Kidney epithelial cell (primary cell): Measurements from ENCODE around the gene IL10. TPM values are rescaled to one million over a fixed set of nuclear protein-coding genes. Genes with fewer than 3 reads are reported as not detected.

ENCODE experiments used
- DNase-seq: peaks from one replicate; pipeline ENCODE4 v3.0.0-alpha.2; 2010; ENCODE audit warnings: low read depth
- H3K27me3 ChIP-seq: 2 replicates; pipeline ENCODE4 v1.6.0; 2011; ENCODE audit warnings: low read length; ENCODE audit not compliant: control insufficient read depth, insufficient read depth
- H3K36me3 ChIP-seq: 2 replicates; pipeline ENCODE4 v1.5.1; 2011; ENCODE audit warnings: low read length; ENCODE audit not compliant: control insufficient read depth, insufficient read depth
- H3K4me3 ChIP-seq: 2 replicates; pipeline ENCODE4 v1.5.1; 2011; ENCODE audit warnings: low read depth, mild to moderate bottlenecking, control low read depth, low read length
- total RNA-seq: library from RNA; depleted of rRNA; stranded (reverse); fragments of >200 nt; gene quantifications from 2 replicates; pipeline ENCODE4 v1.2.3, GENCODE V29; 2015
- TF ChIP-seq, protein P1 (sequence below): IDR thresholded peaks from 2 replicates; pipeline ENCODE4 v1.5.1; 2011; ENCODE audit warnings: mild to moderate bottlenecking, moderate library complexity, low read length, control low read depth, inconsistent platforms; ENCODE audit not compliant: insufficient read depth, poor library complexity, severe bottlenecking

Gene IL10
- total RNA-seq, 1 donor from 2014 or later: not detected

DNA sequence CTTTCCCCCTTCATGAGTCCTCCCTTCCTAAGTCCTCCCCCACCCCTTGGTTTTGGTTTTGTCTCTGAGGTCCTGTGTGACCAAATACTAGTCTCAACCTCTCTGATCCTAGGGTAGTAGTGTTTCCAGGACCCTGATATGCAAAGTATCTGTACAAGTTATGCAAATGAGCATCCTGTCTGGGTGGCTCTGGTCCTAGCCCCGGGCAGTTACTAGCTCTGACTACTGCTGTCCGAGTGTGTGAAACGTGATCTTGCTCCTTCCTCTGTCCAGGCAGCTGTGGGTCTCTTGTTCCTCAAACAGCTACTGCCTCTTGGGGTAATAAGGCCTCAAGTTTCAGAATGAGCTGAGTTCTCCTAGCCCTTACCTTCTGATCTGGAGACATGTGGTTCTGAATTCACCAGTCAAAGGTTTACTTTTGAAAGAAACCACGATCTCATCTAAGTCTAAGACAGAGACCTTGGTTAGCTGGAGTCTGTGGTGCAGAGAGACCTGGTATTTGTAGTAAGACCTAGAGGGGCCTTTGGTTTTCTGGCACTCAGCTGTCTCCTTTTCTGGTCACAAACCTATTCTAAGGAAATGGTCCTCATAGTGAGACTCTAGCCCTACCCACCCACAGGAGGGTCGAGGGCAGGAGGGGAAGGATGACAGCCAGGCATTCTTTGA lies 32.8 kb downstream of the IL10 start:
- no peaks in the 10 kb centered on the region for H3K27me3 ChIP-seq
- TF ChIP-seq, protein P1, sequence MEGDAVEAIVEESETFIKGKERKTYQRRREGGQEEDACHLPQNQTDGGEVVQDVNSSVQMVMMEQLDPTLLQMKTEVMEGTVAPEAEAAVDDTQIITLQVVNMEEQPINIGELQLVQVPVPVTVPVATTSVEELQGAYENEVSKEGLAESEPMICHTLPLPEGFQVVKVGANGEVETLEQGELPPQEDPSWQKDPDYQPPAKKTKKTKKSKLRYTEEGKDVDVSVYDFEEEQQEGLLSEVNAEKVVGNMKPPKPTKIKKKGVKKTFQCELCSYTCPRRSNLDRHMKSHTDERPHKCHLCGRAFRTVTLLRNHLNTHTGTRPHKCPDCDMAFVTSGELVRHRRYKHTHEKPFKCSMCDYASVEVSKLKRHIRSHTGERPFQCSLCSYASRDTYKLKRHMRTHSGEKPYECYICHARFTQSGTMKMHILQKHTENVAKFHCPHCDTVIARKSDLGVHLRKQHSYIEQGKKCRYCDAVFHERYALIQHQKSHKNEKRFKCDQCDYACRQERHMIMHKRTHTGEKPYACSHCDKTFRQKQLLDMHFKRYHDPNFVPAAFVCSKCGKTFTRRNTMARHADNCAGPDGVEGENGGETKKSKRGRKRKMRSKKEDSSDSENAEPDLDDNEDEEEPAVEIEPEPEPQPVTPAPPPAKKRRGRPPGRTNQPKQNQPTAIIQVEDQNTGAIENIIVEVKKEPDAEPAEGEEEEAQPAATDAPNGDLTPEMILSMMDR: no peak
- no peak for DNase-seq
- H3K36me3 ChIP-seq: no peaks in the 10 kb centered on the region
- H3K4me3 ChIP-seq: no peak overlapping the region

DNA sequence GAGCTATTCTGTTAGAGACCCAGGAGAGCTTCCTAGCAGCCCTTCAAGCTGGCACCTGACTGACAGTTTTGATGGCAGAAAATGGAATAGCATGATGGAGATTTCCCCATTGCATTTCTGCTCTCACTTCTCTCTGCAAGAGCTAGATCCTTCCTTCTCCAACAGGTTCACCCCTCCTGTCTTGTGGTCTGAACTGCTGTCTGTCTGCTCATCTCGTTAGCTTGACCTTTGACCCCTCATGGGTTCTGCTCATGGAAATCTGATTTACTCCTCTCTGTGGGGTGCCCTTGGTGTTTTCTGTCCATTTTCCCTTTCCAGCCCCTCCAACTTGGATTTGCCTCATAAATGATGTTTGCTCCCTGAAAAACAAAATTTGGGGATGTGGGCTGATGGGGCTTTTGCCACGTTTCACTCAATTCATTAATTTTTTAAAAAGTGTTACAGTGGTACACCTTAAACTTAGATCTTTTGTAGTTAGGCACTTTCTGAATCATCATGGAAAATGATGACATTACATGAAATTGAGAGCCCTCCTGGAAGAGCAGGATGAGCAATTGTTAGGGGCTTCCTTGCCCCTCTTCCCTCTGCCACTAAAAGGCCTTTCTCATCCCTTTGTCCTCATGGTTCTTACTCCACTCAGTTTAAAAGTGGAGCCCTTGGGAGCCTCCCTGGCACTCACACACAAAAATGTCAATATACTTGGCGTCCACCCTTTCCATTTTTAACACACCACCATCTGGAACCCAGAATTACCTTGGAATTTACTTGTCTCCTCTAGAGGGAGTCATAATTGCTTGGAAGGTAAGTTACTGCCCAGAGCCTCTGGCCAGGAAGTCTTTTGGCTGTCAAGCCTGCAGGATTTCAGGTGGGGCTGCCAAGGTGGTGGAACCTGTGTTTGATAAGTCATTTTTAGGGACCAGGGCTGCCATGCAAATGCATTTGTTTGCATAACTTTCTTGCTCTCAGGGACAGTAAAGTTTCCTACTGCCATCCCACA lies 33.6 kb downstream of the IL10 start:
- H3K27me3 ChIP-seq: no peaks in the 10 kb centered on the region
- DNase-seq: no peak

DNA sequence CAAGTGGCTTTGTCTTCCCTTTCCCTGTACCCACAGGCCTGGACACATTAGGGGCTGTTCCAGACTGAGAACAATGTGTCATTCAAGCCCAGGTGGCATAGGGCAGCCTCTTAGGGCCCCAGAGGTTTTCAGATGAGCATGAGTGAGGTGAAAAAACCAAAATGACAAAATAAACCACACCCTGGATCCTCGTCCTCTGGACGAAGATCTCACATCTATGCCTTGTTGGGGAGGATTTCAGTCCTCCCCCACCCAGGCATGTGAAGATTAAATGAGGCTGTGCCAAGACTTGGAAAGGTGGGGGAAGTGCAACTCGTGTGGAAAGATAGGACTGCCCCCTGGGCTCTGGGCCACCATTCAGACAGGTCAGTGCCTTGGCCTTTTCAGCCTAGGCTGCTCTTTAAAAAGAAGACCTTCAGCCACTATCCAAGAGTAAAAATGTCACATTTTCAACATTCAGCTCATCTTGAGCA lies 34.5 kb downstream of the IL10 start:
- Histone ChIP-seq H3K36me3 (no peaks in the 10 kb centered on the region), H3K4me3 (no peak overlapping the region), H3K27me3 (no peaks in the 10 kb centered on the region)
- TF ChIP-seq, protein P1: no peak
- DNase-seq: no peak

More for the DNA sequence above, 33.6 kb downstream of the IL10 start:
- H3K36me3 ChIP-seq: no peaks in the 10 kb centered on the region
- no peak overlapping the region for H3K4me3 ChIP-seq
- TF ChIP-seq, protein P1: peak; percentile 55

DNA sequence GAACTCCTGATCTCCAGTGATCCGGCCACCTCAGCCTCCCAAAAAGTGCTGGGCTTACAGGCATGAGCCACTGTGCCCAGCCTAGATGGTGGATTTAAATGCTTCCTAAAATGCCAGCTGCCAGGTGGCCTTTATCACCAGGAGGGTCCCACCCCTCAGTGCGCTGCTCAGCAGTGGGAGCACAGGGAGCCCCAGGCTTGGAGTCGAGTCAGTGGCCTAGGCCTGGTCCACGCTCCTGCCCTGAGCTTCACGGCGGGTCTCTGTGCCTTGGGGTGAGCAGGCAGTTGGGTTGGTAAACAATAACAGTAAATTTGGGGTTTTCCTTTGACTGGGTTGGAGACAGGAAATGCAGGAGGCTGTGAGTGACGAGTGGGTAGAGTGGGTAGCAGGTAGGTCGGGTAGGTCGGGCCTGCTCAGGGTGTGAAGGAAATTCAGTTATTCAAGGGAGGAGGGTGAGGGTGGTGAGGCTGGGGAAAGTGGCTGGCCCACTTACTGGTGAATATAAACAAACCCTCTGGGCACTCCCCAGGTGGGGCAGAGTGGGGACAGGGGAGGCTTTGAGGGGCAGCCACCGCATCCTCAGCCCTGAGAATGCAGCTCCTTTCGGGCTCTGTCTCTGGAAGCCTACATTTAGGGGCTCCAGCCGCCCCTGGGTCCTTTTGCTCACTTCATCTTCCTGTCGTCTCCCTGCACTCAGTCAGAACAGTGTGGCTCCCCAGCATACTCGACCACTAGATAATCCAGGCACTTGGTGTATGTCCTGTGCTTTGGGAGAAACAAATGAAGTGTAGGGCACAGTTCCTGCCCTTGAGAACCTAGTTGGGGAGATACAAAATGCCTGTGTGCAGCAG lies 35.2 kb downstream of the IL10 start:
- Histone ChIP-seq H3K4me3 (no peak overlapping the region), H3K27me3 (no peaks in the 10 kb centered on the region), H3K36me3 (no peaks in the 10 kb centered on the region)
- TF ChIP-seq, protein P1: no peak
- DNase-seq: no peak

DNA sequence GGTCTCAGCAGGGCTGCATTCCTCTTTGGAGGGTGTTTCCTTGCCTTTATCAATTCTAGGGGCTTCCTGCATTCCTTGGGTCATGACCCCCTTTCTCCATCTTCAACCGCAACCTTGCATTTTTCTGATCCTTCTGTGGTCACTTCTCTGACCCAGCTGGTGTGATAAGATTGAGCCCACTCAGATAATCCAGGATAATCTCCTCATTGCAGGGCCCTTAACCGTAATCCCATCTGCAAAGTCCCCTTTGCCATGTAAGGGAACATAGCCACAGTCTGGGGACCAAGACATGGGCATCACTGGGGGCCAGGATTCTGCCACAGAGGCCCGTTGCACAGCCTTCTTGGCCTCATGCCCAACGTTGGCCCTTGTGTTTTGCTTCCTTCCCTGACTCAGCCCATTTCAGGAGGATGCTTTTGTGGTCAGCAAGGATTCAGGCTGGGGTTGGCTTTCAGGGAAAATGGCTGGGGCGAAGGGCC lies 36.7 kb downstream of the IL10 start:
- TF ChIP-seq, protein P1: no peak
- H3K4me3 ChIP-seq: no peak overlapping the region
- DNase-seq: no peak
- H3K36me3 ChIP-seq: no peaks in the 10 kb centered on the region
- H3K27me3 ChIP-seq: no peaks in the 10 kb centered on the region
